Ammon's horn (tissue), 1 donor: ENCODE results near the gene MYCBP2.
"Not testable (repeated sequence)": the region's sequence is repeated elsewhere in the genome, so short reads cannot be mapped to it uniquely, and the experiment has no call there.

Experiments used
- DNase-seq: peaks from one replicate; pipeline ENCODE4 v3.0.0-alpha.2; 2016; ENCODE audit warnings: low spot score

Gene MYCBP2

GRCh38 chr13:77218274-77218673 is 108.6 kb downstream of the MYCBP2 start:
- DNase-seq: no peak

- DNase-seq: no peak
Measured at GRCh38 chr13:77215543-77215942, 111.4 kb downstream of the MYCBP2 start.

GRCh38 chr13:77213644-77214043 is 113.2 kb downstream of the MYCBP2 start:
- no peak for DNase-seq

GRCh38 chr13:77207943-77208342 is 119.0 kb downstream of the MYCBP2 start:
- DNase-seq: no peak

- not testable (repeated sequence) for DNase-seq
Measured at GRCh38 chr13:77198995-77199394, 127.9 kb downstream of the MYCBP2 start.

- DNase-seq: no peak
Measured at GRCh38 chr13:77196052-77196618, 130.8 kb downstream of the MYCBP2 start.

- no peak for DNase-seq
Measured at GRCh38 chr13:77190349-77190958, 136.4 kb downstream of the MYCBP2 start.

GRCh38 chr13:77185721-77186120 is 141.2 kb downstream of the MYCBP2 start:
- no peak for DNase-seq

GRCh38 chr13:77184455-77184854 is 142.4 kb downstream of the MYCBP2 start:
- DNase-seq: no peak

GRCh38 chr13:77180011-77180410 is 146.9 kb downstream of the MYCBP2 start:
- no peak for DNase-seq

GRCh38 chr13:77177646-77178045 is 149.2 kb downstream of the MYCBP2 start:
- no peak for DNase-seq

- DNase-seq: no peak
Measured at GRCh38 chr13:77176350-77176749, 150.5 kb downstream of the MYCBP2 start.

- DNase-seq: no peak
Measured at GRCh38 chr13:77172650-77173049, 154.2 kb downstream of the MYCBP2 start.

- DNase-seq: no peak
Measured at GRCh38 chr13:77171451-77171850, 155.4 kb downstream of the MYCBP2 start.

- DNase-seq: no peak
Measured at GRCh38 chr13:77168237-77168636, 158.7 kb downstream of the MYCBP2 start.

- DNase-seq: no peak
Measured at GRCh38 chr13:77150651-77151050, 176.2 kb downstream of the MYCBP2 start.

- no peak for DNase-seq
Measured at GRCh38 chr13:77143431-77143830, 183.5 kb downstream of the MYCBP2 start.

GRCh38 chr13:77139306-77139705 is 187.6 kb downstream of the MYCBP2 start:
- DNase-seq: no peak

- DNase-seq: no peak
Measured at GRCh38 chr13:77138813-77139212, 188.1 kb downstream of the MYCBP2 start.

GRCh38 chr13:77136902-77137420 is 189.9 kb downstream of the MYCBP2 start:
- no peak for DNase-seq

- no peak for DNase-seq
Measured at GRCh38 chr13:77124423-77124822, 202.5 kb downstream of the MYCBP2 start.

GRCh38 chr13:77118134-77118533 is 208.8 kb downstream of the MYCBP2 start:
- no peak for DNase-seq

GRCh38 chr13:77114271-77114670 is 212.6 kb downstream of the MYCBP2 start:
- DNase-seq: no peak

- DNase-seq: no peak
Measured at GRCh38 chr13:77113496-77113895, 213.4 kb downstream of the MYCBP2 start.
